ENCODE measurements around the gene CBFB. TPM values are rescaled to one million over a fixed set of nuclear protein-coding genes. Genes with fewer than 3 reads are reported as not detected.
A peak's percentile ranks its signal among the peaks of the same experiment; 100 is the strongest.

CBFB gene
- total RNA-seq, 2 experiments from 2014 or later, result 58.8 to 59.6 TPM

GRCh38 chr16:67054901-67055300 lies 26.0 kb downstream of the CBFB start:
- no peak for ATAC-seq (ENCODE audit: poor library complexity)

GRCh38 chr16:67055712-67056487 lies 27.0 kb downstream of the CBFB start:
- H3K27ac Mint-ChIP-seq, result peak overlapping the region; percentile 0
- Histone ChIP-seq H3K4me3 (ENCODE audit: low read length) (no peak overlapping the region), H3K27ac (ENCODE audit: low read depth in 1 of 2, low read length in 2 of 2) (no peak overlapping the region), H3K27me3 (ENCODE audit: control insufficient read depth in 1 of 2, insufficient read depth in 2 of 2, low read length in 2 of 2) (no peaks in the 10 kb centered on the region), H3K36me3 (ENCODE audit: insufficient read depth, low read length) (peaks cover 4% of the 10 kb centered on the region), H3K9me3 (ENCODE audit: control insufficient read depth in 1 of 2, insufficient read depth in 1 of 2, low read length in 2 of 2) (no peaks in the 10 kb centered on the region), H3K4me1 (ENCODE audit: insufficient read depth, low read length) (peaks cover 26% of the 10 kb centered on the region)
- intact Hi-C loops (cut with DNase I, micrococcal nuclease), result no loop called here
- peaks cover 53% of the 10 kb centered on the region for H3K4me1 Mint-ChIP-seq (ENCODE audit: low read depth)
- CTCF ChIA-PET, result interaction anchor here (0.6 to 1.9 kb wide), 3 partner anchors 12 to 372 kb away, joined by 3 to 6 read pairs (median 3); no protein-coding TSS in a partner anchor
- H3K27me3 Mint-ChIP-seq, result no peaks in the 10 kb centered on the region
- peak overlapping the region; percentile 20 for H3K4me3 Mint-ChIP-seq
- no peak for ATAC-seq (ENCODE audit: poor library complexity)
- DNase-seq, result peak in 1 of 14 experiments; percentile 11
- H3K36me3 Mint-ChIP-seq (ENCODE audit: low read depth), result peaks cover 25% of the 10 kb centered on the region
- TF ChIP-seq CTCF (IDR thresholded peaks at IDR 0.05), result no peak
- POLR2A ChIA-PET, result interaction anchor here (1.2 kb wide), 1 partner anchor 26 kb away, joined by 3 read pairs; no protein-coding TSS in a partner anchor
- H3K9me3 Mint-ChIP-seq, result no peaks in the 10 kb centered on the region

More at GRCh38 chr16:67054901-67055300, 26.0 kb downstream of the CBFB start:
- peaks cover 26% of the 10 kb centered on the region for H3K4me1 ChIP-seq (ENCODE audit: insufficient read depth, low read length)
- H3K4me3 ChIP-seq (ENCODE audit: low read length), result no peak overlapping the region
- Mint-ChIP-seq H3K27me3 (no peaks in the 10 kb centered on the region), H3K9me3 (no peaks in the 10 kb centered on the region), H3K36me3 (ENCODE audit: low read depth) (peaks cover 25% of the 10 kb centered on the region), H3K27ac (peak overlapping the region; percentile 83), H3K4me3 (no peak overlapping the region), H3K4me1 (ENCODE audit: low read depth) (peaks cover 53% of the 10 kb centered on the region)
- H3K27ac ChIP-seq (ENCODE audit: low read depth in 1 of 2, low read length in 2 of 2), result no peak overlapping the region
- DNase-seq, result no peak
- CTCF ChIA-PET, result interaction anchor here (0.9 to 1.9 kb wide), 4 partner anchors 11 to 466 kb away, joined by 3 to 6 read pairs (median 4); no protein-coding TSS in a partner anchor
- H3K36me3 ChIP-seq (ENCODE audit: insufficient read depth, low read length), result peaks cover 4% of the 10 kb centered on the region
- no peak for TF ChIP-seq CTCF (IDR thresholded peaks at IDR 0.05)
- no peaks in the 10 kb centered on the region for H3K9me3 ChIP-seq (ENCODE audit: control insufficient read depth in 1 of 2, insufficient read depth in 1 of 2, low read length in 2 of 2)
- POLR2A ChIA-PET, result interaction anchor here (1.2 to 1.3 kb wide), 2 partner anchors 27 kb away, joined by 3 to 4 read pairs; no protein-coding TSS in a partner anchor
- H3K27me3 ChIP-seq (ENCODE audit: control insufficient read depth in 1 of 2, insufficient read depth in 2 of 2, low read length in 2 of 2), result no peaks in the 10 kb centered on the region
- intact Hi-C loops (cut with DNase I, micrococcal nuclease), result no loop called here

- Histone ChIP-seq H3K4me3 (ENCODE audit: low read length) (no peak overlapping the region), H3K4me1 (ENCODE audit: insufficient read depth, low read length) (peaks cover 6% of the 10 kb centered on the region), H3K27ac (ENCODE audit: low read depth in 1 of 2, low read length in 2 of 2) (no peak overlapping the region), H3K27me3 (ENCODE audit: control insufficient read depth in 1 of 2, insufficient read depth in 2 of 2, low read length in 2 of 2) (no peaks in the 10 kb centered on the region), H3K36me3 (ENCODE audit: insufficient read depth, low read length) (peaks cover 20% of the 10 kb centered on the region), H3K9me3 (ENCODE audit: control insufficient read depth in 1 of 2, insufficient read depth in 1 of 2, low read length in 2 of 2) (no peaks in the 10 kb centered on the region)
- intact Hi-C loops (cut with DNase I, micrococcal nuclease), result no loop called here
- peaks cover 17% of the 10 kb centered on the region for H3K4me1 Mint-ChIP-seq (ENCODE audit: low read depth)
- DNase-seq (no peak), ATAC-seq (ENCODE audit: poor library complexity) (no peak)
- no peak for TF ChIP-seq CTCF (IDR thresholded peaks at IDR 0.05)
- H3K9me3 Mint-ChIP-seq, result no peaks in the 10 kb centered on the region
- CTCF ChIA-PET, result no interaction called here
- H3K4me3 Mint-ChIP-seq, result no peak overlapping the region
- POLR2A ChIA-PET, result no interaction called here
- peaks cover 25% of the 10 kb centered on the region for H3K36me3 Mint-ChIP-seq (ENCODE audit: low read depth)
- H3K27me3 Mint-ChIP-seq, result no peaks in the 10 kb centered on the region
- no peak overlapping the region for H3K27ac Mint-ChIP-seq
Observed at GRCh38 chr16:67063008-67063407, 34.1 kb downstream of the CBFB start.

All from CD4-positive, alpha-beta T cell (primary cell).